RWPE1 (cell line): Measurements from ENCODE around the gene ARID3A.

Experiments
- CTCF ChIA-PET: fragments of 350-600 bp; sonication (Branson Sonifier 250); formaldehyde crosslinking; extraction: SDS; loops from one replicate; lab custom pipeline; 2021; lab: Yijun Ruan, JAX
- POLR2A ChIA-PET: fragments of 400-600 bp; formaldehyde crosslinking; extraction: SDS; loops from one replicate; lab custom pipeline; 2020; ENCODE audit warnings: antibody characterized with exemption; ENCODE audit not compliant: low non-redundant PET; lab: Yijun Ruan, JAX
- DNase-seq: peaks from one replicate; pipeline ENCODE4 v3.0.0; 2012; ENCODE audit warnings: low spot score
- H3K27ac ChIP-seq: fragments of 450-650 bp; 2 replicates; pipeline ENCODE4 v1.5.1; 2017
- CTCF ChIP-seq: fragments of 450-650 bp; conservative IDR thresholded peaks from 2 replicates; pipeline ENCODE4 v1.5.1; 2017; ENCODE audit warnings: low read depth, mild to moderate bottlenecking

Gene ARID3A

GRCh38 chr19:1015061-1015781 is 89.4 kb downstream of the ARID3A start:
- peak overlapping the region; percentile 93 for H3K27ac ChIP-seq
- no peak for TF ChIP-seq CTCF
- ChIA-PET POLR2A (no interaction called here), CTCF (interaction anchor here (0.8 kb wide), 1 partner anchor 14 kb away, joined by 4 read pairs; no protein-coding TSS in a partner anchor)
- DNase-seq = no peak

GRCh38 chr19:1015782-1016646 is 90.2 kb downstream of the ARID3A start:
- TF ChIP-seq CTCF = no peak
- H3K27ac ChIP-seq = peak overlapping the region; percentile 93
- CTCF ChIA-PET = no interaction called here
- DNase-seq = no peak
- POLR2A ChIA-PET = no interaction called here

- TF ChIP-seq CTCF = no peak
- CTCF ChIA-PET = no interaction called here
- POLR2A ChIA-PET = interaction anchor here (0.6 to 0.8 kb wide), 4 partner anchors 11 to 170 kb away, joined by 3 to 8 read pairs (median 4); no protein-coding TSS in a partner anchor
- H3K27ac ChIP-seq = peak overlapping the region; percentile 93
- DNase-seq = no peak
These were observed 90.8 kb downstream of the ARID3A start for GRCh38 chr19:1016647-1017114.

GRCh38 chr19:1017115-1017905 is 91.5 kb downstream of the ARID3A start:
- ChIA-PET POLR2A (interaction anchor here (0.6 to 0.8 kb wide), 4 partner anchors 10 to 170 kb away, joined by 3 to 8 read pairs (median 4); no protein-coding TSS in a partner anchor), CTCF (interaction anchor here (0.6 kb wide), 1 partner anchor 1170 kb away, joined by 4 read pairs; no protein-coding TSS in a partner anchor)
- DNase-seq = no peak
- no peak for TF ChIP-seq CTCF
- peak overlapping the region; percentile 93 for H3K27ac ChIP-seq

- ChIA-PET POLR2A (no interaction called here), CTCF (no interaction called here)
- peak overlapping the region; percentile 93 for H3K27ac ChIP-seq
- DNase-seq = no peak
- TF ChIP-seq CTCF = no peak
These were observed 92.1 kb downstream of the ARID3A start for GRCh38 chr19:1017906-1018305.

- ChIA-PET CTCF (no interaction called here), POLR2A (no interaction called here)
- TF ChIP-seq CTCF = no peak
- DNase-seq = no peak
- H3K27ac ChIP-seq = peak overlapping the region; percentile 93
These were observed 92.6 kb downstream of the ARID3A start for GRCh38 chr19:1018393-1018792.
